Prostate gland (tissue), 2 donors: ENCODE measurements around the gene XRCC1. TPM values are rescaled to one million over a fixed set of nuclear protein-coding genes. Genes with fewer than 3 reads are reported as not detected.
A peak's percentile ranks its signal among the peaks of the same experiment; 100 is the strongest.

Source experiments
- DNase-seq: peaks from one replicate; pipeline ENCODE4 v3.0.0-alpha.2; 2019; ENCODE audit warnings: low spot score
- H3K27ac ChIP-seq, 2 donors: fragments of 200-600 bp; sonication (generic); 2 replicates each; pipeline ENCODE4 v1.5.1; 2017 to 2019
- H3K27me3 ChIP-seq: fragments of 200-600 bp; sonication (generic); replicated peaks from 2 replicates; pipeline ENCODE4 v1.5.1; 2019; ENCODE audit not compliant: insufficient read depth
- H3K36me3 ChIP-seq, 2 donors: fragments of 200-600 bp; sonication (generic); 1 replicate in 1 of 2; 2 replicates in 1 of 2; pipeline versions ENCODE4 v1.5.1 to v1.8.1; 2017 to 2019
- H3K4me1 ChIP-seq: fragments of 200-600 bp; sonication (generic); replicated peaks from 2 replicates; pipeline ENCODE4 v1.5.1; 2019
- H3K4me3 ChIP-seq, 2 donors: fragments of 200-600 bp; sonication (generic); 2 replicates each; pipeline ENCODE4 v1.5.1; 2017 to 2019
- H3K9me3 ChIP-seq: fragments of 200-600 bp; sonication (generic); 2 replicates; pipeline ENCODE4 v1.5.1; 2017
- CTCF ChIP-seq, 4 experiments: fragments of 200-600 bp in 2 of 4; fragments of 450-650 bp in 2 of 4; sonication (generic) in 2 of 4; IDR thresholded peaks; 1 replicate in 3 of 4; 2 replicates in 1 of 4; pipeline ENCODE4 v1.5.1; 2016 to 2019; ENCODE audit warnings: antibody characterized with exemption in 4 of 4, mild to moderate bottlenecking in 2 of 4, moderate library complexity in 2 of 4
- POLR2A ChIP-seq: fragments of 450-650 bp; IDR thresholded peaks from one replicate; pipeline ENCODE4 v1.6.1; 2016; ENCODE audit warnings: antibody characterized with exemption, mild to moderate bottlenecking
- POLR2AphosphoS5 ChIP-seq: sonication (generic); formaldehyde crosslinking; IDR thresholded peaks from one replicate; pipeline ENCODE4 v1.6.1; 2017; ENCODE audit warnings: antibody characterized with exemption
- WGBS: methylation state at CpG from one replicate; pipeline ENCODE4 v1.1.5; 2018; 5-methylcytosine and 5-hydroxymethylcytosine counted together
- intact Hi-C: fragments of 100-400 bp; cut with DNase I; formaldehyde crosslinking; loops from one replicate; pipeline ENCODE4 v1.14.2; 2022
- total RNA-seq, 2 donors: library from RNA; depleted of rRNA; stranded (reverse); fragments of >200 nt; gene quantifications; one replicate each; pipeline ENCODE4 v1.1.0, GENCODE V29; 2016

The XRCC1 gene
- total RNA-seq, 2 donors from 2014 or later, result 25.8 to 52.5 TPM

GRCh38 chr19:43496960-43497359 is 78.4 kb downstream of the XRCC1 start:
- no peak for TF ChIP-seq CTCF (IDR thresholded peaks at IDR 0.05)
- TF ChIP-seq POLR2A, result no peak
- no peak for TF ChIP-seq POLR2AphosphoS5
- H3K36me3 ChIP-seq, result peaks cover 4% of the 10 kb centered on the region in 2 donors

GRCh38 chr19:43495082-43495481 is 80.2 kb downstream of the XRCC1 start:
- Histone ChIP-seq H3K9me3 (no peaks in the 10 kb centered on the region), H3K36me3 (peaks cover 4% of the 10 kb centered on the region in 2 donors)

More at GRCh38 chr19:43496960-43497359, 78.4 kb downstream of the XRCC1 start:
- DNase-seq, result no peak
- no peak overlapping the region for H3K27ac ChIP-seq
- no peaks in the 10 kb centered on the region for H3K27me3 ChIP-seq
- no peak overlapping the region for H3K4me3 ChIP-seq
- peaks cover 14% of the 10 kb centered on the region for H3K4me1 ChIP-seq
- 89% methylated on average over 7 of the region's 7 CpGs for WGBS
- no peaks in the 10 kb centered on the region for H3K9me3 ChIP-seq
- intact Hi-C loops, result no loop called here

More at GRCh38 chr19:43495082-43495481, 80.2 kb downstream of the XRCC1 start:
- DNase-seq, result no peak
- 56% methylated on average over 7 of the region's 8 CpGs for WGBS
- TF ChIP-seq POLR2AphosphoS5, result no peak
- no peak for TF ChIP-seq POLR2A
- TF ChIP-seq CTCF (IDR thresholded peaks at IDR 0.05), result no peak
- peaks cover 9% of the 10 kb centered on the region for H3K4me1 ChIP-seq
- peak overlapping the region in 1 of 2 donors; percentile 5 for H3K27ac ChIP-seq
- intact Hi-C loops, result no loop called here
- H3K4me3 ChIP-seq, result no peak overlapping the region
- H3K27me3 ChIP-seq, result no peaks in the 10 kb centered on the region

Other genes with a start within 250 kb of the XRCC1 start
- gene CD177, start 221.8 kb downstream of the XRCC1 start, total RNA-seq, result 100 to 1,000 TPM in 1 of 2 donors, 10 to 100 TPM in 1; 77.6 to 248 TPM
- gene TEX101, start 160.6 kb downstream of the XRCC1 start, total RNA-seq, result 10 to 100 TPM in 1 of 2 donors, not detected in 1; 26.0 TPM
- gene LYPD3, start 109.9 kb downstream of the XRCC1 start, total RNA-seq, result 10 to 100 TPM in 1 of 2 donors, 1 to 10 TPM in 1; 9.8 to 27.6 TPM
- 10 to 100 TPM; 43.5 to 54.5 TPM for gene PHLDB3, start 70.8 kb downstream of the XRCC1 start, total RNA-seq
- 100 to 1,000 TPM in 1 of 2 donors, 10 to 100 TPM in 1; 32.8 to 122 TPM for gene ETHE1, start 48.3 kb downstream of the XRCC1 start, total RNA-seq
- gene ZNF575, start 42.3 kb downstream of the XRCC1 start, total RNA-seq, result 1 to 10 TPM in 1 of 2 donors, not detected in 1; 2.0 TPM
- gene PINLYP, start 274 bp upstream of the XRCC1 start, total RNA-seq, result 1 to 10 TPM; 4.8 to 7.8 TPM
- gene IRGQ, start 20.6 kb upstream of the XRCC1 start, total RNA-seq, result 10 to 100 TPM; 28.3 to 30.4 TPM
- gene ZNF576, start 21.1 kb upstream of the XRCC1 start, total RNA-seq, result 10 to 100 TPM; 25.1 to 30.6 TPM
- gene SRRM5, start 36.6 kb upstream of the XRCC1 start, total RNA-seq, result under 1 TPM; 0.28 to 0.59 TPM
- gene ZNF428, start 44.1 kb upstream of the XRCC1 start, total RNA-seq, result 100 to 1,000 TPM in 1 of 2 donors, 10 to 100 TPM in 1; 51.7 to 108 TPM
- 10 to 100 TPM; 21.1 to 49.4 TPM for gene CADM4, start 64.3 kb upstream of the XRCC1 start, total RNA-seq
- 10 to 100 TPM in 1 of 2 donors, 1 to 10 TPM in 1; 6.9 to 40.9 TPM for gene PLAUR, start 94.6 kb upstream of the XRCC1 start, total RNA-seq
- 10 to 100 TPM in 1 of 2 donors, not detected in 1; 15.7 TPM for gene IRGC, start 140.5 kb upstream of the XRCC1 start, total RNA-seq
- gene SMG9, start 179.4 kb upstream of the XRCC1 start, total RNA-seq, result 10 to 100 TPM; 22.9 to 45.1 TPM
- 10 to 100 TPM; 65.1 to 86.1 TPM for gene KCNN4, start 205.4 kb upstream of the XRCC1 start, total RNA-seq
- 1 to 10 TPM; 2.7 to 6.2 TPM for gene LYPD5, start 226.9 kb upstream of the XRCC1 start, total RNA-seq